ENCODE results near the gene RHEB. TPM values are rescaled to one million over a fixed set of nuclear protein-coding genes. Genes with fewer than 3 reads are reported as not detected.

The RHEB gene
- total and polyA plus RNA-seq, 2 of the 13 experiments (the other 11 are each of a cell fraction or from before 2014, with no cell fraction given), result 55.0 to 77.6 TPM

DNA sequence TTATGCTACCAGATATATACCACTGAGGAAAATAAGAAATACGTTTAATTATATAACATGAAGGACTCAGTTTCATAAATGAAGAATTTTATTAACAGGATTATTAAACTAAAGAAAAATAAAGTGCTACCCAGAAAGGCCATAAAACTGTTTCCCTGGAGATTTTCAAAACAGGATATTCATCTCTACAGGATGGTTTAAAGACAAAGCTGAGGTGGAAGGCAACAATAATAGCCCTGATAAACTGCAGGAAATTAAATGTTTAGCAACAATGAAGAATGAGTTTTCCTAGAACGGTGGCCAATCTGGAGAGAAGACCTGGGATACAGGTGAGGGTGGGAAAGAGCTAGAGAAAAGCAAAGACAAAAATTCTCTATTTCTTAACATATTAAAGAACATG lies 11.9 kb downstream of the RHEB start:
- H3K79me2 ChIP-seq (ENCODE audit: insufficient read depth, low read length), result peaks cover 97% of the 10 kb centered on the region
- intact Hi-C loops (cut with micrococcal nuclease; ENCODE audit: unreplicated experiment), result no loop called here
- no peak overlapping the region for H3K9ac ChIP-seq (ENCODE audit: insufficient read depth, low read depth, low read length)
- no TSS peak for BruUV-seq (replicated peaks)
- no peak for DNase-seq (ENCODE audit: low spot score)
- H3K36me3 ChIP-seq (replicated peaks in 1 of 2; ENCODE audit: control insufficient read depth in 1 of 2, insufficient read depth in 2 of 2, low read length in 2 of 2), result no peaks in the 10 kb centered on the region; a peak in 1 of 5 replicates
- TF ChIP-seq ZNF652 (CRISPR knock-in tag; IDR thresholded peaks at IDR 0.05; ENCODE audit: borderline replicate concordance, low read depth) (no peak), TMF1 (CRISPR knock-in tag; IDR thresholded peaks at IDR 0.05; ENCODE audit: low read depth) (no peak), ARID2 (CRISPR knock-in tag; IDR thresholded peaks at IDR 0.05; ENCODE audit: borderline replicate concordance) (no peak), TARDBP (CRISPR knock-in tag; IDR thresholded peaks at IDR 0.05) (no peak), MAZ (IDR thresholded peaks at IDR 0.05; ENCODE audit: borderline replicate concordance, low read depth, low read length) (no peak), MAZ (CRISPR knock-in tag; IDR thresholded peaks at IDR 0.05; ENCODE audit: low read depth) (no peak), CAMTA2 (CRISPR knock-in tag; IDR thresholded peaks at IDR 0.05; ENCODE audit: borderline replicate concordance) (no peak), NPAS2 (CRISPR knock-in tag; IDR thresholded peaks at IDR 0.05; ENCODE audit: borderline replicate concordance) (no peak), PBX2 (CRISPR knock-in tag; IDR thresholded peaks at IDR 0.05) (no peak), ZNF292 (CRISPR knock-in tag; IDR thresholded peaks at IDR 0.05; ENCODE audit: borderline replicate concordance, low read depth) (no peak), ZNF33B (CRISPR knock-in tag; IDR thresholded peaks at IDR 0.05) (no peak), ZNF777 (CRISPR knock-in tag; IDR thresholded peaks at IDR 0.05) (no peak), RXRA (CRISPR knock-in tag; IDR thresholded peaks at IDR 0.05) (no peak), ZNF460 (CRISPR knock-in tag; IDR thresholded peaks at IDR 0.05; ENCODE audit: borderline replicate concordance) (no peak), PAWR (CRISPR knock-in tag; IDR thresholded peaks at IDR 0.05; ENCODE audit: borderline replicate concordance) (no peak), CHD2 (IDR thresholded peaks at IDR 0.05; ENCODE audit: low read depth, low read length) (no peak), PHF5A (CRISPR knock-in tag; IDR thresholded peaks at IDR 0.05; ENCODE audit: low read depth, unreplicated experiment) (no peak)
- TF ChIP-seq, protein P1, sequence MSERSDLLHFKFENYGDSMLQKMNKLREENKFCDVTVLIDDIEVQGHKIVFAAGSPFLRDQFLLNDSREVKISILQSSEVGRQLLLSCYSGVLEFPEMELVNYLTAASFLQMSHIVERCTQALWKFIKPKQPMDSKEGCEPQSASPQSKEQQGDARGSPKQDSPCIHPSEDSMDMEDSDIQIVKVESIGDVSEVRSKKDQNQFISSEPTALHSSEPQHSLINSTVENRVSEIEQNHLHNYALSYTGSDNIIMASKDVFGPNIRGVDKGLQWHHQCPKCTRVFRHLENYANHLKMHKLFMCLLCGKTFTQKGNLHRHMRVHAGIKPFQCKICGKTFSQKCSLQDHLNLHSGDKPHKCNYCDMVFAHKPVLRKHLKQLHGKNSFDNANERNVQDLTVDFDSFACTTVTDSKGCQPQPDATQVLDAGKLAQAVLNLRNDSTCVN (CRISPR knock-in tag; IDR thresholded peaks at IDR 0.05; ENCODE audit: borderline replicate concordance), result no peak
- no peak overlapping the region for H3K4me2 ChIP-seq (ENCODE audit: low read depth, low read length)
- POLR2A ChIA-PET, result interaction anchor here (1.7 kb wide), 1 partner anchor 12 kb away, joined by 6 read pairs; the partner anchor contains the start of gene RHEB
- in situ Hi-C loops (cut with HindIII; ENCODE audit: extremely low pct_ligation_motif_present, low pct_unique_long_range_greater_than_20kb), result no loop called here
- no peak for FAIRE-seq
- no peak overlapping the region for H3K27ac ChIP-seq (ENCODE audit: extremely low read length, insufficient read depth, low read length)
- H4K20me1 ChIP-seq (ENCODE audit: insufficient read depth, low read length), result peaks cover 66% of the 10 kb centered on the region
- no peak overlapping the region for H2AFZ ChIP-seq (ENCODE audit: low read length)
- 96% methylated on average over 2 of the region's 2 CpGs for WGBS (ENCODE audit: low lambda C conversion rate)
- H3K27me3 ChIP-seq (ENCODE audit: control insufficient read depth in 1 of 2, insufficient read depth in 2 of 2, low read length in 2 of 2), result no peaks in the 10 kb centered on the region
- no peak for ATAC-seq
- CTCF ChIA-PET (ENCODE audit: low intra/inter-chr PET ratio, low total read pairs), result no interaction called here
- H3K4me3 ChIP-seq (replicated peaks in 1 of 3; ENCODE audit: insufficient read depth in 1 of 3, low read depth in 2 of 3, low read length in 3 of 3), result no peak overlapping the region
- peaks cover 38% of the 10 kb centered on the region for H3K4me1 ChIP-seq (ENCODE audit: insufficient read depth, low read length)
- no peaks in the 10 kb centered on the region for H3K9me3 ChIP-seq (ENCODE audit: low read length)

Measured in HepG2 (cell line).